ENCODE data around the gene ANGPTL1.
"Not testable (repeated sequence)": the region's sequence is repeated elsewhere in the genome, so short reads cannot be mapped to it uniquely, and the experiment has no call there.

Gene ANGPTL1

GRCh38 chr1:178864326-178864725 lies 6.6 kb downstream of the ANGPTL1 start:
- DNase-seq, result no peak

- DNase-seq, result no peak
Observed at GRCh38 chr1:178862864-178863263, 8.0 kb downstream of the ANGPTL1 start.

GRCh38 chr1:178862416-178862815 lies 8.5 kb downstream of the ANGPTL1 start:
- no peak for DNase-seq

GRCh38 chr1:178857126-178857525 lies 13.8 kb downstream of the ANGPTL1 start:
- DNase-seq, result no peak

GRCh38 chr1:178849918-178850317 lies 21.0 kb downstream of the ANGPTL1 start:
- DNase-seq, result no peak

- DNase-seq, result not testable (repeated sequence)
Observed at GRCh38 chr1:178847919-178848318, 23.0 kb downstream of the ANGPTL1 start.

GRCh38 chr1:178847396-178847849 lies 23.5 kb downstream of the ANGPTL1 start:
- DNase-seq, result no peak

GRCh38 chr1:178846306-178846705 lies 24.6 kb downstream of the ANGPTL1 start:
- DNase-seq, result no peak

- no peak for DNase-seq
Observed at GRCh38 chr1:178844436-178844835, 26.4 kb downstream of the ANGPTL1 start.

GRCh38 chr1:178825167-178825566 lies 45.7 kb downstream of the ANGPTL1 start:
- no peak for DNase-seq

GRCh38 chr1:178821134-178821866 lies 49.6 kb downstream of the ANGPTL1 start:
- no peak for DNase-seq

- no peak for DNase-seq
Observed at GRCh38 chr1:178819123-178819522, 51.8 kb downstream of the ANGPTL1 start.

GRCh38 chr1:178818416-178818815 lies 52.5 kb downstream of the ANGPTL1 start:
- no peak for DNase-seq

- DNase-seq, result no peak
Observed at GRCh38 chr1:178810585-178810984, 60.3 kb downstream of the ANGPTL1 start.

GRCh38 chr1:178808529-178808928 lies 62.3 kb downstream of the ANGPTL1 start:
- DNase-seq, result no peak

- DNase-seq, result no peak
Observed at GRCh38 chr1:178806665-178807300, 64.1 kb downstream of the ANGPTL1 start.

- DNase-seq, result no peak
Observed at GRCh38 chr1:178802873-178803272, 68.0 kb downstream of the ANGPTL1 start.
